ENCODE data around the gene ARF3. TPM values are rescaled to one million over a fixed set of nuclear protein-coding genes. Genes with fewer than 3 reads are reported as not detected.

The ARF3 gene
- polyA plus RNA-seq, 3 donors from 2014 or later, result 31.2 to 40.7 (median 37.2) TPM

DNA sequence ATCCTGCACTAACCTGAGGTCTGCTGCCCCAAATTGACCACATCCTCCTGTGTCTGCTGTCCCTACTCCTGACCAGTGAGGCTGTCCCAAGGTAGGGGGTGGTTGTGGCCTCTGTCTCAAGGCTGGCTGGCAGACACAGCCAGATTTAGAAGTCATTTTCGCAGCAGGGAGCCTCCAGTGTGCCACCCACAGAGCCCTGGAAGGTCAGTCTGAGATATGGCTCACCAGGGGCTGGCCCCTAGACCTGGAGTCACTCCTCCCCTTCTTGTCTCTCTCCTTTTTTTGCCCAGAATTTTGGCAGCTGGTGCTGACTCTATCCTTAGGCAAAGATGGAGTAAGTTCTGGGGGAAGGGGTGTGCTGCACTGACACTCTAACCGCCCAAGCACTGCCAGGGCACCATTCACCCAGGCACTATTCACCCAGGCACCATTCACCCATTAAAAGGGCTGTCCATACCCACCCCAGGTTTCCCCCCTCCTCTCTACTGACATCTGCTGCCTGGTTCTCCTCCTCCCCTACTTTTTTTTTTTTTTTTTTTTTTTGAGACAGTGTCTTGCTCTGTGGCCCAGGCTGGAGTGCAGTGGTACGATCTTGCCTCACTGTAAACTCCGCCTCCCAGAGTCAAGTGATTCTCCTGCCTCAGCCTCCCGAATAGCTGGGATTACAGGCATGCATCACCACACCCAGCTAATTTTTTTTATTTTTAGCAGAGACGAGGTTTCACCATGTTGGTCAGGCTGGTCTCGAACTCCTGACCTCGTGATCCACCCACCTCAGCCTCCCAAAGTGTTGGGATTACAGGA lies 34.2 kb upstream of the ARF3 start:
- H3K27me3 Mint-ChIP-seq (ENCODE audit: low read depth in 3 of 3), result peaks cover 15 to 27% (median 25%) of the 10 kb centered on the region in 3 donors
- H3K4me3 Mint-ChIP-seq, result no peak overlapping the region
- H3K36me3 Mint-ChIP-seq, result no peaks in the 10 kb centered on the region
- no peak overlapping the region for H3K27ac Mint-ChIP-seq
- no peaks in the 10 kb centered on the region for H3K9me3 Mint-ChIP-seq
- peaks cover 12 to 17% of the 10 kb centered on the region in 2 donors for H3K4me1 Mint-ChIP-seq
- DNase-seq, result no peak

DNA sequence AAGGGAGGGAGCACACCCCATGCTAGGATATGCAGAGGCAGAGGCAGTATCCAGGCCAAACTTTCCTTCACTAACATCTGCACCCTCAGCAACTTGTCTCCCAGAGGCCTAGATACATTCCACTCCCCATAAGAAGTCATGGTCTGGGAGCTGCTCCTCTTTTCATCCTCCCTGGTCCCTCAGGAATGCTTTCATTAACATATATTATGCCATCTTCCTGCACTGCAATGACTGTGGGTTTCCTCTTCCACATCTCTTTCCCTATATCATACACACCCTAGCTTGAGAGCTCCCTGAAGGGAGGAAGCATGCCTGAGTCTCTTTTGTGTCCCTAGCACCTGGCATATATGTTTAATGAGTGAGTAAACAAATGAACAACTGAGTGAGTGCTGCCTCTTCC lies 33.3 kb upstream of the ARF3 start:
- H3K36me3 Mint-ChIP-seq, result no peaks in the 10 kb centered on the region
- H3K4me1 Mint-ChIP-seq, result peaks cover 11 to 12% of the 10 kb centered on the region in 2 donors
- H3K9me3 Mint-ChIP-seq, result no peaks in the 10 kb centered on the region
- DNase-seq, result no peak
- no peak overlapping the region for H3K27ac Mint-ChIP-seq
- H3K4me3 Mint-ChIP-seq, result no peak overlapping the region
- H3K27me3 Mint-ChIP-seq (ENCODE audit: low read depth in 3 of 3), result peaks cover 12 to 25% (median 22%) of the 10 kb centered on the region in 3 donors

- peaks cover 5 to 17% (median 16%) of the 10 kb centered on the region in 3 donors for H3K27me3 Mint-ChIP-seq (ENCODE audit: low read depth in 3 of 3)
- H3K27ac Mint-ChIP-seq, result peak overlapping the region in 4 of 6 donors; percentile 7 to 76 (median 44)
- H3K9me3 Mint-ChIP-seq, result no peaks in the 10 kb centered on the region
- DNase-seq, result peak; percentile 70 to 75 (median 71)
- H3K36me3 Mint-ChIP-seq, result no peaks in the 10 kb centered on the region
- no peak overlapping the region for H3K4me3 Mint-ChIP-seq
- peaks cover 6% of the 10 kb centered on the region in 2 donors for H3K4me1 Mint-ChIP-seq
Measured at GRCh38 chr12:48988030-48988649, 30.9 kb upstream of the ARF3 start.

- Mint-ChIP-seq H3K27ac (no peak overlapping the region), H3K4me3 (no peak overlapping the region), H3K27me3 (ENCODE audit: low read depth in 3 of 3) (peaks cover 7 to 24% (median 22%) of the 10 kb centered on the region in 3 donors), H3K9me3 (no peaks in the 10 kb centered on the region), H3K36me3 (no peaks in the 10 kb centered on the region), H3K4me1 (peaks cover 14 to 15% of the 10 kb centered on the region in 2 donors)
- no peak for DNase-seq
Measured at GRCh38 chr12:48986720-48987291, 29.5 kb upstream of the ARF3 start.

GRCh38 chr12:48985901-48986300 lies 28.6 kb upstream of the ARF3 start:
- Mint-ChIP-seq H3K27ac (peak overlapping the region in 2 of 6 donors; percentile 31 to 47), H3K4me1 (peaks cover 22 to 24% of the 10 kb centered on the region in 2 donors)

DNA sequence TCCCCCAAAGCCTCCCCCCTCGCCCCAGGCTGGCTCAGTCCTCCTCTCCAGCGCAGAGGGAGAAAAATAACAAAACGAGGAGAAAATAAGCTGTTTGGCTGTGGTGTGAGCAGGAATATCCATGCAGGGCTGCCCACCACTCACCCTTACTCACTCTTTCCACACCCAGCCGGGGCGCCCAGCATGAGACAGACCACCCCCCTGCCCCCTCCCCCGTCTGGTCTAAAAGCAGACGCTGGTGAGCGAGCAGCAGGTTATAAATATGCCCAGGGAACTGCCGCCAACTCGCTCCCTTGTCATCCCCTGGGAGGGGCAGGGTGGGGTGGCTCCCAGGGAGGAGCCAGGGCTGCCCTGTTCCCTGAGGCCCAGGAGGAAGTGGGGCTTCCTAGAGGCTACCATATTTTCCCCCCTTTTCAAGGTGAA lies 28.2 kb upstream of the ARF3 start:
- no peaks in the 10 kb centered on the region for H3K9me3 Mint-ChIP-seq
- no peak for DNase-seq
- peaks cover 11 to 34% (median 33%) of the 10 kb centered on the region in 3 donors for H3K27me3 Mint-ChIP-seq (ENCODE audit: low read depth in 3 of 3)
- H3K27ac Mint-ChIP-seq, result no peak overlapping the region
- H3K4me1 Mint-ChIP-seq, result peaks cover 27 to 28% of the 10 kb centered on the region in 2 donors
- no peak overlapping the region for H3K4me3 Mint-ChIP-seq
- no peaks in the 10 kb centered on the region for H3K36me3 Mint-ChIP-seq

More at GRCh38 chr12:48985901-48986300, 28.6 kb upstream of the ARF3 start:
- no peaks in the 10 kb centered on the region for H3K9me3 Mint-ChIP-seq
- H3K4me3 Mint-ChIP-seq, result no peak overlapping the region
- DNase-seq, result no peak
- no peaks in the 10 kb centered on the region for H3K36me3 Mint-ChIP-seq
- H3K27me3 Mint-ChIP-seq (ENCODE audit: low read depth in 3 of 3), result peaks cover 10 to 33% (median 31%) of the 10 kb centered on the region in 3 donors

GRCh38 chr12:48982397-48983080 lies 25.3 kb upstream of the ARF3 start:
- DNase-seq, result no peak
- Mint-ChIP-seq H3K36me3 (no peaks in the 10 kb centered on the region), H3K27me3 (ENCODE audit: low read depth in 3 of 3) (peaks cover 16 to 44% (median 36%) of the 10 kb centered on the region in 3 donors), H3K27ac (peak overlapping the region in 5 of 6 donors; percentile 84 to 87 (median 86)), H3K4me1 (peaks cover 46 to 48% of the 10 kb centered on the region in 2 donors), H3K4me3 (peak overlapping the region; percentile 86 to 94 (median 89)), H3K9me3 (no peaks in the 10 kb centered on the region)

DNA sequence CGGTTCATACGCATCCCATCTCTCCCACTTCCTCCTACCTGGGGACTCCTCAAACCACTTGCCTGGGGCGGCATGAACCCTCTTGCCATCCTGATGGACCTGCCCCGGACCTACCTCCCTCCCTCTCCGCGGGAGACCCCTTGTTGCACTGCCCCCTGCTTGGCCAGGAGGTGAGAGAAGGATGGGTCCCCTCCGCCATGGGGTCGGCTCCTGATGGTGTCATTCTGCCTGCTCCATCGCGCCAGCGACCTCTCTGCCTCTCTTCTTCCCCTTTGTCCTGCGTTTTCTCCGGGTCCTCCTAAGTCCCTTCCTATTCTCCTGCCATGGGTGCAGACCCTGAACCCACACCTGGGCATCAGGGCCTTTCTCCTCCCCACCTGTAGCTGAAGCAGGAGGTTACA lies 24.5 kb upstream of the ARF3 start:
- Mint-ChIP-seq H3K27me3 (ENCODE audit: low read depth in 3 of 3) (peaks cover 22 to 47% (median 42%) of the 10 kb centered on the region in 3 donors), H3K4me3 (peak overlapping the region; percentile 86 to 94 (median 89)), H3K27ac (peak overlapping the region; percentile 68 to 92 (median 86)), H3K9me3 (no peaks in the 10 kb centered on the region), H3K4me1 (peaks cover 54 to 56% of the 10 kb centered on the region in 2 donors), H3K36me3 (no peaks in the 10 kb centered on the region)
- DNase-seq, result no peak

- Mint-ChIP-seq H3K9me3 (no peaks in the 10 kb centered on the region), H3K36me3 (no peaks in the 10 kb centered on the region), H3K27ac (peak overlapping the region; percentile 68 to 92 (median 86)), H3K27me3 (ENCODE audit: low read depth in 3 of 3) (peaks cover 23 to 47% (median 42%) of the 10 kb centered on the region in 3 donors), H3K4me1 (peaks cover 54 to 56% of the 10 kb centered on the region in 2 donors), H3K4me3 (peak overlapping the region; percentile 86 to 94 (median 89))
- peak; percentile 77 to 83 (median 79) for DNase-seq
Measured at GRCh38 chr12:48980953-48981756, 23.9 kb upstream of the ARF3 start.

DNA sequence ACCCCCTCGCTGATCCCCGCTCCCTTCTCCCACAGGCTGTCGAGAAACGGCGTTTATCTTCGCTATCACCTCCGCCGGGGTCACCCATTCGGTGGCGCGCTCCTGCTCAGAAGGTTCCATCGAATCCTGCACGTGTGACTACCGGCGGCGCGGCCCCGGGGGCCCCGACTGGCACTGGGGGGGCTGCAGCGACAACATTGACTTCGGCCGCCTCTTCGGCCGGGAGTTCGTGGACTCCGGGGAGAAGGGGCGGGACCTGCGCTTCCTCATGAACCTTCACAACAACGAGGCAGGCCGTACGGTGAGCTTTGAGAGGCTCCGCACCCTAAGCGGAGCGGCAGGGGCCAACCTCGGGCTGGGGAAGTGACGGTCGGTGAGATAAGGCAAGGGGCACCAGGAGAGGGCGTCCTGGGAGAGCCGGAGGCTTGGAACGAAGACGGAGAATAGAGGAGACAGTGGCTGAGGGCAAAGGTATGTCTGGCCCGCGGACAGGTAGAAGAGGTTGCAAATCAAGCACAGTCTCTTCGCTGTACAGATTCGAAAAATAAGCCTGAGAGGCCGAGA lies 23.2 kb upstream of the ARF3 start:
- Mint-ChIP-seq H3K4me3 (peak overlapping the region; percentile 86 to 94 (median 89)), H3K4me1 (peaks cover 54 to 56% of the 10 kb centered on the region in 2 donors), H3K36me3 (no peaks in the 10 kb centered on the region), H3K27me3 (ENCODE audit: low read depth in 3 of 3) (peaks cover 26 to 47% (median 42%) of the 10 kb centered on the region in 3 donors), H3K27ac (peak overlapping the region; percentile 80 to 95 (median 86)), H3K9me3 (no peaks in the 10 kb centered on the region)
- peak in 2 of 3 donors; percentile 28 for DNase-seq

DNA sequence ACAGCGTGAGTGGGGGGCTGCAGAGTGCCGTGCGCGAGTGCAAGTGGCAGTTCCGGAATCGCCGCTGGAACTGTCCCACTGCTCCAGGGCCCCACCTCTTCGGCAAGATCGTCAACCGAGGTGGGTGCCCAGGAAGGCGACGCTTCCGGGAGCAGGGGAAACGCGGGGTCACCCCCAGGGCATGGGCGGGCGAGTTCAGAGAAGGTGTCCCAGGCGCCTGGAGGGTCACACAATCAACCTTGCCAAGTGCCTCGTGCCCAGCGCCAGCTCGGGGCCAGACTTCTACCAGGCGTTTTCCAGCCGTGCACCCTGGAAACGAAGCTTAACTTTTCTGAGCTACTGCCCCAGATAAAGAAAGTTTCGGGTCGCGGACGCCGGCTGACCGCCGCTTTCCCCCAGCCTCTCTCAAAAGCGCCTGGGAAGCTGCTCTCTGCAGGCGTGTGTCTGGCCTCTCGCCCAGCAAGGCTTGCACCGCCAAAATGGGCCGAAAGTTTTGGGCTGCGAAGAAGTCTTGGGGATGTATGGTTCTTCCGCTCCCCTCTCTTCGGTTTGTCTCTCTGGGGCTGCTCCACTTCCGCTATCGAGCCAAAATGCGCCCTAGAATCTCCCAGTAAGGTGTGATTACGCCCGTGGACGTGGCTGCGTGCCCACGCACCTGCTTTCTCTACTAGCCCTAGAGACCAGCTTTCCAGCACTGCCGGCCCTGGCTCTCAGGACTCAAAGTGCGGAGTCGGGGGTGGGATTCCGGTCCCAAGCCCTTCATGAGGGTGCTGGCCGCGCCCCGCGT lies 22.5 kb upstream of the ARF3 start:
- Mint-ChIP-seq H3K36me3 (no peaks in the 10 kb centered on the region), H3K4me3 (peak overlapping the region; percentile 86 to 94 (median 89)), H3K9me3 (no peaks in the 10 kb centered on the region), H3K27me3 (ENCODE audit: low read depth in 3 of 3) (peaks cover 26 to 47% (median 42%) of the 10 kb centered on the region in 3 donors), H3K4me1 (peaks cover 54 to 56% of the 10 kb centered on the region in 2 donors), H3K27ac (peak overlapping the region; percentile 80 to 95 (median 86))
- peak; percentile 56 to 65 (median 64) for DNase-seq

Measured in immature natural killer cell (primary cell).